ENCODE results near the gene NR4A3. TPM values are rescaled to one million over a fixed set of nuclear protein-coding genes. Genes with fewer than 3 reads are reported as not detected.

The NR4A3 gene
- total and polyA plus RNA-seq, 2 experiments from 2014 or later, result 2.4 to 2.9 TPM

GRCh38 chr9:99850736-99851499 is 29.2 kb downstream of the NR4A3 start:
- H3K27ac ChIP-seq, result no peak overlapping the region
- no peaks in the 10 kb centered on the region for H3K9me2 ChIP-seq (replicated peaks; ENCODE audit: insufficient read depth)
- no peaks in the 10 kb centered on the region for H3K4me1 ChIP-seq (ENCODE audit: insufficient read depth)
- no peaks in the 10 kb centered on the region for H3K9me3 ChIP-seq (ENCODE audit: low read depth)
- no peak overlapping the region for H3K4me3 ChIP-seq
- H3K79me2 ChIP-seq, result no peaks in the 10 kb centered on the region
- 87% methylated on average over 2 of the region's 2 CpGs for WGBS (ENCODE audit: low lambda C conversion rate, missing lambda C conversion rate)
- DNase-seq (ENCODE audit: low spot score), result no peak
- H4K20me1 ChIP-seq (ENCODE audit: insufficient read depth, poor library complexity, severe bottlenecking), result no peaks in the 10 kb centered on the region
- H3K27me3 ChIP-seq, result no peaks in the 10 kb centered on the region
- H3K36me3 ChIP-seq (replicated peaks; ENCODE audit: insufficient read depth, low read depth), result no peaks in the 10 kb centered on the region
- no peak overlapping the region for H2AFZ ChIP-seq
- TF ChIP-seq CTCF (IDR thresholded peaks at IDR 0.05; ENCODE audit: poor library complexity) (no peak), EZH2phosphoT487 (IDR thresholded peaks at IDR 0.05; ENCODE audit: low read depth, severe bottlenecking, unreplicated experiment) (no peak), EZH2 (IDR thresholded peaks at IDR 0.05; ENCODE audit: borderline replicate concordance) (no peak)
- H3K4me2 ChIP-seq, result no peak overlapping the region

GRCh38 chr9:99851500-99851822 is 29.8 kb downstream of the NR4A3 start:
- H3K4me2 ChIP-seq, result no peak overlapping the region
- no peak for DNase-seq (ENCODE audit: low spot score)
- no peaks in the 10 kb centered on the region for H3K9me2 ChIP-seq (replicated peaks; ENCODE audit: insufficient read depth)
- no peaks in the 10 kb centered on the region for H3K79me2 ChIP-seq
- 48% methylated on average over 2 of the region's 2 CpGs for WGBS (ENCODE audit: low lambda C conversion rate, missing lambda C conversion rate)
- TF ChIP-seq EZH2 (IDR thresholded peaks at IDR 0.05; ENCODE audit: borderline replicate concordance) (no peak), EZH2phosphoT487 (IDR thresholded peaks at IDR 0.05; ENCODE audit: low read depth, severe bottlenecking, unreplicated experiment) (no peak), CTCF (IDR thresholded peaks at IDR 0.05; ENCODE audit: poor library complexity) (no peak)
- H4K20me1 ChIP-seq (ENCODE audit: insufficient read depth, poor library complexity, severe bottlenecking), result no peaks in the 10 kb centered on the region
- no peaks in the 10 kb centered on the region for H3K4me1 ChIP-seq (ENCODE audit: insufficient read depth)
- no peak overlapping the region for H3K27ac ChIP-seq
- H3K4me3 ChIP-seq, result no peak overlapping the region
- H2AFZ ChIP-seq, result no peak overlapping the region
- no peaks in the 10 kb centered on the region for H3K9me3 ChIP-seq (ENCODE audit: low read depth)
- no peaks in the 10 kb centered on the region for H3K36me3 ChIP-seq (replicated peaks; ENCODE audit: insufficient read depth, low read depth)
- no peaks in the 10 kb centered on the region for H3K27me3 ChIP-seq

GRCh38 chr9:99852617-99853016 is 30.9 kb downstream of the NR4A3 start:
- Histone ChIP-seq H3K4me1 (ENCODE audit: insufficient read depth) (no peaks in the 10 kb centered on the region), H3K9me2 (replicated peaks; ENCODE audit: insufficient read depth) (no peaks in the 10 kb centered on the region), H3K27ac (no peak overlapping the region), H3K79me2 (no peaks in the 10 kb centered on the region), H3K36me3 (replicated peaks; ENCODE audit: insufficient read depth, low read depth) (no peaks in the 10 kb centered on the region), H4K20me1 (ENCODE audit: insufficient read depth, poor library complexity, severe bottlenecking) (no peaks in the 10 kb centered on the region), H3K4me3 (no peak overlapping the region), H3K4me2 (no peak overlapping the region), H3K9me3 (ENCODE audit: low read depth) (no peaks in the 10 kb centered on the region), H2AFZ (no peak overlapping the region), H3K27me3 (no peaks in the 10 kb centered on the region)
- 85% methylated on average over 4 of the region's 4 CpGs for WGBS (ENCODE audit: low lambda C conversion rate, missing lambda C conversion rate)
- TF ChIP-seq EZH2phosphoT487 (IDR thresholded peaks at IDR 0.05; ENCODE audit: low read depth, severe bottlenecking, unreplicated experiment) (no peak), EZH2 (IDR thresholded peaks at IDR 0.05; ENCODE audit: borderline replicate concordance) (no peak), CTCF (IDR thresholded peaks at IDR 0.05; ENCODE audit: poor library complexity) (no peak)
- DNase-seq (ENCODE audit: low spot score), result no peak

Data from hepatocyte (in vitro differentiated cells).